NCI-H128 (cell line): Measurements from ENCODE around the gene EPHA5.
A peak's percentile ranks its signal among the peaks of the same experiment; 100 is the strongest.

Experiments used
- DNase-seq: peaks from one replicate; lab custom pipeline; 2025; ENCODE audit not compliant: unreplicated experiment; lab: John Stamatoyannopoulos, UW

The EPHA5 gene

DNA sequence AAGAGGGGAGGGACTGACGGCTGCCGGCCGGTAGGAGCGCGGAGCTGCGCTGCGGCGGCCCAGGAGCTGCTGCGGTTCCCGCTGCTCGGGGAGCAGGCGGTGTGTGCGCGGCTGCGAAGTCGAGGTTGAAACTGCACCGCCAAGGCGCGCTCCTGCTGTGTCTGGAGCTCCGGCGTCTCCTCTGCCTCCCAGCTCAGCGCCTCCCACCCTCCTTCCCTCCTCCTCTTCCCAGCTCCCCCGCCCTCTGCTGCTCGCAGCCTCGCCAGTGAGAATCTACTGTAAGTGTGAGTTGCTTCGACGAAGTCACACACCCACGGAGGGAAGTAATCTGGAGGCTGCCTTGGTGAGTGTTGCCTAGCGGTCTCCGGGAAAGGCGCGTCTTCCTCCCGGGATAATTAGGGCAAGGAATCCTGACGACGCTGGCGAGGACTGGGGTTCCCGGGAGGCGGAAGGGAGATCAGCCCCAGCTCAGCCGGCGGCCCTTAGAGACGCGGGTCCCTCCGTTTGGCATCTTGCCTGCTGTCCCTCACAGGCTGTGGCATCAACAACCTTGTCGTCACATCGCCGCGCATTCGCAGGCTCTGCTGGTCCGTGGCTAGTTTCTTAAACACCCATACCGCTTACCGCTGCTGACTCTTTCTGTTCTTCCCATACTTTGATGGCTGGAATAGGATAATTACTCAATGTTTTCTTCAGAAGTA lies at the start of gene EPHA5:
TSS of gene EPHA5 (minus strand) at position 159 of the 701 bp plus-strand sequence. CDS start 747 bp downstream, outside the sequence.
- peak; percentile 27 for DNase-seq

- no peak for DNase-seq
Measured at GRCh38 chr4:65719635-65720034, 49.3 kb upstream of the EPHA5 start.

GRCh38 chr4:65698631-65699030 lies 28.3 kb upstream of the EPHA5 start:
- DNase-seq = no peak

DNA sequence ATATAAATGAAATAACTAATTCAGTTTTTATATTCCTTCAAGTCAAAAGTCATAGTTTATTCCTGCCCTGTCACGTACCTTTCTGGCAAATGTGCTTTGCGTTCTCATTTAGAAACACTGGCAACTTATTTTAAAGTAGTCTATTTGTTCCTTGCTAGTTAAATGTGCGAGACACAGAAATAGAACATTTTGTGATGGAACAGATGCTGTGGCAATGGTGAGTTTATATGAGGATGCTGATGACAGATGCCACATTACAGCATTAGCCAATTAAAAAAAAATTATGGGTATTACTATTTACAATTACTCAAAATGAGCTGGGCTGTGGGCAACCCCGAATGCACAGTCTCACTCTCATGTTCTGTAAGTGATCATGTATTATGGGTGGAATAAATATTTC lies 26.1 kb upstream of the EPHA5 start:
- DNase-seq = no peak

DNA sequence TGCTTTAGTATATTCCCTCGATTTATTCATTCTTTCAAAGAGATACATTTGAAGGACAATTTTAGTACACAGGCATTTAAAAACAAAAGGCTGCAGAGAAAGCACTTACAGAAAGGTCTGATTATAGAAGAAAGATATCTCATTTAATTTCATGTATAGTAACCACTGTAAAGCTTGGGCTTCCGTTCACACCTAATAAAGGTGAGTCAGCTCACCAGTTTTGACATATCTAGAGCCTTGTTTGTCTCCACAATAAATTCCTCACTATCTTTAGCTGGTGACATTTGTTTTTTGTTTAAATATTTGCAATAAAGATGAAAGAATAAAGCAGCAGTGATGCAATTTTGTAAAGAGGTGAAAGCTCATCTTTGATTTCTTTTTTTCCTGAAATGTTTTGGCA lies 1.1 kb upstream of the EPHA5 start:
- DNase-seq = no peak

DNA sequence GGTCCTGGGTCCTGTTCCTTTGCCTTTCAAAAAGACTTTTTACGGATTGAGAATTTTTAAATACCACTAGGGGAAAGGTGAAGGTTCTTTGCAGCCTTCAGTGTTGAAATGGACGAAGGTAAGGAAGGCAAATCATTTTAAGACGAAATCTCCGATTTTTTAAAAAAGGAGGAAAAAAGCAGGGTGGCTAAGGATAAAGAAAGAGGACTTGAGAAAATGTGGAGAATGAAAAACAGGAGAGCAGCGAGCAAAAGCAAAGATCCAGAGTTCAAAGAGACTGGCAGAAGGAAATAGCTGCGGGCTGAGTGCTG lies 314 bp downstream of the EPHA5 start:
- DNase-seq = no peak

DNA sequence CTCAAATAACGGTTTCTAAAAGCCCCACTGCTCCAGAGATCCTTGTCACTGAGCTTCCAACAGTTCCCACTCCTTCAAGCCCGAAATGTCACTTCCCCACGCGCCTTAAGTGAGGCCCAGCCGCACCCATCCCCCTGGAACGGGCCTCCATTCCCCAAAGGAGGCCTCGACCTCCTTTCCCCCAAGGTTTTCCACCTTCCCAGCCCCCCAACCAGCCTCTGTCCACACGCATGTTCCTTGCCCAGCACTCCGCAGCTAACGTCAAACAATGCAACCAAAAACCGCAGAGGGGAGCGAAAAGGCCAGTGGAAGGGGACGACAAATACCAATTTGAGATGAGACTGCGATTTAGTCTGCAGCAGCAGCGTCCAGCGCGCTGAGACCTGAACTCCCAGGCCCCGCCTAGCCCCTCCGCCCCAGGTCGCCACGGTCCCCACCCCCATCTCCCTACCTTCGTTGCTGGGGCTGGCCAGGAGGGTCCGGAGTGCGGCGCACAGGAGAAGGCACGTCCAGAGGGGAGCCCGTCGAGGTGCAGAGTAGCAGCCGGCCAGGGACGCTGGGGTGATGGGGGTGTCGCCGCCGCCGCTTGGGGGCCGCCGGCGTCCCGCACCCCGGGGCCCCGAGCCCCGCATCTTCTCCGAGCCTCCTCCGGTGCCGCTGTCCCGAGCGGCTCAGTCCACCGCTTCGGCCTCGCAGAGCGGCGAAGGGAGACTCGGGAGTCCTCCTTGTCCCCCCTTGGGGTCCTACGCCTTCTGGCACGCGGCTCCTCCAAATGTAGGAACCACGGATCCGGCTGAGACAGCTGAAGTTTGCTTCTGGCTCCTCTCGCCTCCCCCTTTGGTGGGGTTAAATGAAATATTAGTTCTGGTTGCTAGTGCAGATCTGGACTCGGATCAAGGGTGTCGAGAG lies 924 bp downstream of the EPHA5 start:
- DNase-seq = no peak

DNA sequence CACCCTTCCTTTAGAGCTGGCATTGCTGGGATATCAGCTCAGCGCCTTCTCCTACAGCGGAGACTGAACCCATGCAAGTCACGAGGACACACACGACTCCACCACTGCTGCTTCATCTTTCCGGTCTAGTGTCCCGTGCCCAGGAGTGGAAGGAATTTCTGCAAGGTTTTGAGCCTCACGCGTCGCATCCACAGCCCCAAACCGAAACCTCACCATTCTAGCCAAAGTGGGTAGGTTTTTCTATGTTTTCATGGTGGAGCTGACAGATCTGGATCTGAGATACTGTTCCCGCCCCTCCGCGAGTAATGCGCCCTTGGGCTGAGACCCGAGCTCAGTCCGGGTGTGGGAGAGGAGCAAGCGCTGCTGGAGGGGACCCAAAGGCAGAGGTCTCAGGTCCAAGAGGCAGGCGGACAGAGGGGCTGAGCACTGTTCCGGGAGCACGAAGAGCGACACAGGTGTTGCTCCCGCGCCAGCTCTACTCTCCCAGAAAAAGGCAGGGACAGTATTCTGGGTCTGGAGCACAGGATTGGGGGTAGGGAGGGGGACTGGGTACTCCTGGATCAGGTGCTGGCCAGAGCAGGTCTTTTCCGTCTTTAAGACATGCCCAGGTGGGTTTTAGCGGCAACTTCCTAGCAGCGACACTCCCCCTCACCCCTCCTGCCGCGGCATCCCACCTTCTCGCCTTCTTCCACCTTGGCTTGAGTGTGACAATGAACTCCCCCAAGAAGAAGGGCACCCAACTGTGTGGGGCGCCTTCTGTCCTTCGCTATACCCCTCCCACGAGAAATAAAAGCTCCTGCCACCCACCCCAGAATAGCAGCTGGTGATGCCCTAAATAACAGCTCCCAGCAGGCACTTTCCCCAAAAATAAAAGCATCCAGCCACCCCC lies 1.8 kb downstream of the EPHA5 start:
- DNase-seq = no peak

GRCh38 chr4:65667506-65668041 lies 2.7 kb downstream of the EPHA5 start:
- no peak for DNase-seq

GRCh38 chr4:65665771-65666523 lies 4.3 kb downstream of the EPHA5 start:
- DNase-seq = peak; percentile 62

GRCh38 chr4:65661471-65661870 lies 8.8 kb downstream of the EPHA5 start:
- no peak for DNase-seq

GRCh38 chr4:65658117-65658516 lies 12.2 kb downstream of the EPHA5 start:
- DNase-seq = peak; percentile 18

DNA sequence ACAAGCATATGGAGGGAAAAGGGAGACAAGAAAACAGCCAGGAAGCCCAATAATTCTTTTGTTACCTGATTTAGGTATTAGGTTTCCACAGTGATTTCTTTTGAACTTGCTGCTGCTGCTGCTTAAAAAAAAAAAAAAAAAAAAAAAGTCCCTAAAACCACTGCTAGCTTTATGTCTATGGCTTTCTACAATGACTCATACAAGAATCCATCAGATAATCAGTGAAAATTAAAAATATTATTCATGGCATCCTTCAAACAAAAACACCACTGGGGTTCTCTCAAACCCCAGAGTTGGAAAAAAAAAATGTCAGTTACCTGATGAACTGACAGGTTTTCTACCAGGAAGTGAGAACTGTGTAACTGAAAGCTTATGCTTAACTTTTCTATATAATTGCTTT lies 14.3 kb downstream of the EPHA5 start:
- DNase-seq = no peak

DNA sequence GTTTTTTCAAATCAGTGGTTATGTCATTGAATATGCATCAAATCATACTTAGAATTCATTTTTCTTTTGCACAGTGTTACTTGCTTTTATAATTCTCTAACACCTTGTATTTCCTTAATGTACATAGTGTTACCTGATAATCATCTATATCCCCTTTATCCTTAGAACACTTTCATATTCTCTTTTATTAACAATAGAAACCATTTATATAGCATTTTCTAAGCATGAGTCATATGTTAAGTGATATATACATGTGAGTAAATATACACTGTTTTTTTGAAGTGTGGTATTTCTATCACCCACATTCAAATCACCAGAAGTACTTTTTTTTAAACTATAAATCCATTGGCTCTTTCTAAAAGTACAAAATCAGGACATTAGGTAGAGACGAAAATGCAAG lies 15.3 kb downstream of the EPHA5 start:
- no peak for DNase-seq

GRCh38 chr4:65653740-65654361 lies 16.4 kb downstream of the EPHA5 start:
- DNase-seq = no peak

DNA sequence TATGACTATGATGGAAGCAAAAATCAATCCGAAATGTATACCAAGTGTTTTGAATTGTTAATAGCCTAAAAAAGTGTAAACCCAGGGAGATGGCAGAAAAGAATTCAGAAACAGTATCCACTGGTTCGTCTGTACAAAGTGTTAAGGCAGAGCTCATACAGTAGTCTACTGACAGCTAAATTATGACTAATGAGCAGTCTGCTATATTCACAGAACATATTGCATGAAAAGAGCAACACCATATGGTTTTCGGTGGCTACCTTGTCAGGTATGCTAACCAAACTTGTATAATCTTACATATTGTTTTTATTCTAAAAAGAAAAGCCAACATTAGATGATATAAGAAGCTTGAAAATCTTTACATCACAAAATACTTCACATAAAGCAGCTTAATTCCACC lies 18.5 kb downstream of the EPHA5 start:
- DNase-seq = no peak

DNA sequence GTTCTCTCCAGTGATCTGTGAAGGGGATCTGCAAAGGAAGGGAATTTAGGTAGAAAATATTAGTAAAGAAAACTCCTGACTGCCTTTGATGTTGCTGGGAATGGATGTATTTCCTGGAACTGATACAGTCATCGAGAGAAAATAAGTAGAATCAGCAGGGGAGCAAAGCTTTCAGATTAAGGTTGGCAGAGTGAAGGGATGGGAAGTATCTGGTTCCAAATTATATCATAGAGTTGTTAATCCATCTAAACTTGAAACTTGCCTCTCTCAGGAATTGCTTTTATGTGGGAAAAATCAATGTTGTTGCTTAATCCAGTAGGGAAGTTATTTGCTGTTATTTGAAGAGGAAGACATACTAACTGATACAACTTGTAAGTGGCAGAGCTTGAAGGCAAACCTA lies 19.3 kb downstream of the EPHA5 start:
- DNase-seq = no peak

- DNase-seq = no peak
Measured at GRCh38 chr4:65646136-65646535, 24.2 kb downstream of the EPHA5 start.

DNA sequence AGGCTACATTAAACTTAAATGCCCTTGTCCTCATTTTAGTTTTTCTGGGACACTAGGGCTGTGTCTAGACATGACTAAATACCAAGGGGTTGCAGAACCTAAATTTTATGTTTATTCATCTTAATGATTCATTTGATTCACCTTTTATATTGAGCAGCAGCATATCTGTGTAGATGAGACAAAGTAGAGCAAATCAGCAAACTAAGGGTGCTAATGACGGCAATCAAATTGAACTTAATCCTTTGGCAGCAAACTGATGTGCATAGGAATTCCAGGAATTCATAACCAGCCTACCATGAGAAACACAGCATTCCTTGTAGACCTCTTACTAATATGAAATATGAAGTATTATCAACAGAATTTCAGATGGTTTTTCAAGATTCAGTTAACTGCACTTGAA lies 25.1 kb downstream of the EPHA5 start:
- no peak for DNase-seq
